Measurements from ENCODE around the gene SLC25A44.

DNA sequence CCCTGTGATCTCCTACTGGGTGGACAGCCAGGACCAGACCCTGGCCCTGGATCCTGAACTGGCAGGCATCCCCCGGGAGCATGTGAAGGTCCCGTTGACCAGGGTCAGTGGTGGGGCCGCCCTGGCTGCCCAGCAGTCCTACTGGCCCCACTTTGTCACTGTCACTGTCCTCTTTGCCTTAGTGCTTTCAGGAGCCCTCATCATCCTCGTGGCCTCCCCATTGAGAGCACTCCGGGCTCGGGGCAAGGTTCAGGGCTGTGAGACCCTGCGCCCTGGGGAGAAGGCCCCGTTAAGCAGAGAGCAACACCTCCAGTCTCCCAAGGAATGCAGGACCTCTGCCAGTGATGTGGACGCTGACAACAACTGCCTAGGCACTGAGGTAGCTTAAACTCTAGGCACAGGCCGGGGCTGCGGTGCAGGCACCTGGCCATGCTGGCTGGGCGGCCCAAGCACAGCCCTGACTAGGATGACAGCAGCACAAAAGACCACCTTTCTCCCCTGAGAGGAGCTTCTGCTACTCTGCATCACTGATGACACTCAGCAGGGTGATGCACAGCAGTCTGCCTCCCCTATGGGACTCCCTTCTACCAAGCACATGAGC, 17.2 kb upstream of the SLC25A44 start:
- TF ChIP-seq, protein P1, sequence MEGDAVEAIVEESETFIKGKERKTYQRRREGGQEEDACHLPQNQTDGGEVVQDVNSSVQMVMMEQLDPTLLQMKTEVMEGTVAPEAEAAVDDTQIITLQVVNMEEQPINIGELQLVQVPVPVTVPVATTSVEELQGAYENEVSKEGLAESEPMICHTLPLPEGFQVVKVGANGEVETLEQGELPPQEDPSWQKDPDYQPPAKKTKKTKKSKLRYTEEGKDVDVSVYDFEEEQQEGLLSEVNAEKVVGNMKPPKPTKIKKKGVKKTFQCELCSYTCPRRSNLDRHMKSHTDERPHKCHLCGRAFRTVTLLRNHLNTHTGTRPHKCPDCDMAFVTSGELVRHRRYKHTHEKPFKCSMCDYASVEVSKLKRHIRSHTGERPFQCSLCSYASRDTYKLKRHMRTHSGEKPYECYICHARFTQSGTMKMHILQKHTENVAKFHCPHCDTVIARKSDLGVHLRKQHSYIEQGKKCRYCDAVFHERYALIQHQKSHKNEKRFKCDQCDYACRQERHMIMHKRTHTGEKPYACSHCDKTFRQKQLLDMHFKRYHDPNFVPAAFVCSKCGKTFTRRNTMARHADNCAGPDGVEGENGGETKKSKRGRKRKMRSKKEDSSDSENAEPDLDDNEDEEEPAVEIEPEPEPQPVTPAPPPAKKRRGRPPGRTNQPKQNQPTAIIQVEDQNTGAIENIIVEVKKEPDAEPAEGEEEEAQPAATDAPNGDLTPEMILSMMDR (IDR thresholded peaks at IDR 0.05; ENCODE audit: control extremely low read depth in 1 of 3, insufficient read depth in 1 of 3, low read depth in 1 of 3, low read length in 3 of 3) = no peak
- TF ChIP-seq RBBP5 (IDR thresholded peaks at IDR 0.05; ENCODE audit: borderline replicate concordance, low read depth, low read length) (no peak), FOSL1 (IDR thresholded peaks at IDR 0.05; ENCODE audit: insufficient read depth, low read depth, low read length) (no peak), SP2 (IDR thresholded peaks at IDR 0.05; ENCODE audit: low read length) (no peak), TBP (IDR thresholded peaks at IDR 0.05; ENCODE audit: low read depth, low read length) (no peak), EZH2 (IDR thresholded peaks at IDR 0.05; ENCODE audit: low read depth, low read length, severe bottlenecking) (no peak), HDAC6 (IDR thresholded peaks at IDR 0.05; ENCODE audit: low read depth, low read length) (no peak), CHD2 (IDR thresholded peaks at IDR 0.05; ENCODE audit: low read length) (no peak), ZNF274 (IDR thresholded peaks at IDR 0.05; ENCODE audit: borderline replicate concordance, extremely low read depth, low read length) (no peak), SIN3A (conservative IDR thresholded peaks at IDR 0.05 in 1 of 2, IDR thresholded peaks at IDR 0.05 in 1 of 2; ENCODE audit: low read depth in 1 of 2, low read length in 2 of 2) (no peak)
